GM18870 (cell line): Measurements from ENCODE around the gene THAP5.
A peak's percentile ranks its signal among the peaks of the same experiment; 100 is the strongest.

ENCODE experiments used
- ATAC-seq: cut with Tn5 transposase; IDR thresholded peaks from one replicate; pipeline ENCODE4 v1.9.1; 2021; ENCODE audit warnings: moderate library complexity; ENCODE audit not compliant: unreplicated experiment

THAP5 gene

DNA sequence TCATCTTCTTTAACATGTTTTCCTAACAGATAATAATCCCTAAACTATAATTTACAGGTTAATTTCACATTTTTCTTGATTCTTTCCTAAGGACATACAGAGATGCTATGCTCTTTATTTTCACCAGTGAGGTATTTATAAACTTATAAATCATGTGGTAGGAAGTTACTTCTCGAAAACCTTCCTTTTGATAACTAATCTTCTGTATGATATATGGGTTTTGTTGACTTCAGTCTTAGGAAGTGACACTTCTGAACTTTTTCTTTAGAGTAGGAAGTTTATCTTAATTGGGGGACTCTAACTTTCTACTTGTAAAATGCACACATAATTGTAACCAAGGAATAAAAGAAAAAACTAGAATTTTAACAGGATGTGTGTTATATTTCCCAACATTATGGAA is 33.8 kb downstream of the THAP5 start:
- no peak for ATAC-seq

GRCh38 chr7:108535257-108535656 is 34.2 kb downstream of the THAP5 start:
- ATAC-seq: no peak

DNA sequence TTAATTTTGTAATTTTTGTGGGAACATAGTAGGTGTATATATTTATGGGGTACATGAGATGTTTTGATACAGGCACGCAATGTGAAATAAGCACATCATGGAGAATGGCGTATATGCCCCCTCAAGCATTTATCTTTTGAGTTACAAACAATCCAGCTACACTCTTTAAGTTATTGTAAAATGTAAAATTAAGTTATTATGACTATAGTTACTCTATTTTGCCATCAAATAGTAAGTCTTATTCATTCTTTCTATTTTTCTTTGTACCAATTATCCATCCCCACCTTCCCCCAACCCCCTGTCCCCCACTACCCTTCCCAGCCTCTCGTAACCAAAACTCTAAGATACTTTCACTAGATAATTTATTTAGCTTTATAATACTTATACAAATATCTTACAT is 35.8 kb downstream of the THAP5 start:
- ATAC-seq: no peak

DNA sequence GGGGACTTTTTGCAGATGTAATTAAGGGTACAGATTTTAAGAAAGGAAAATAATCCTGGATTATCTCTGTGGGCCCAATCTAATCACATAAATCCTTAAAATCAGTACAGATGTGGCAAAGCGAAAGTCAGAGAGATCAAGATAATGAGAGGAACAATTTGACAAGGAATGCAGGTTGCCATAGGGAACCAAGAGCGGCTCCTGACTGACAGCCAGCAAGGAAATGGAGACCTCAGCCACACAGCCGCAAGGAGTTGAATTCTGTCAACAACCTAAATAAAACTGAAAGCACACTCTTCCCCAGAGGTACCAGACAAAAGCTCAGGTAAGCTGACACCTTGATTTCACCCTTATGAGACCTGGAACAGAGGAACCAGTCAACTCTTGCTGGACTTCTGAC is 40.2 kb downstream of the THAP5 start:
- no peak for ATAC-seq

GRCh38 chr7:108528183-108528712 is 41.3 kb downstream of the THAP5 start:
- no peak for ATAC-seq

GRCh38 chr7:108526768-108527017 is 42.8 kb downstream of the THAP5 start:
- no peak for ATAC-seq

GRCh38 chr7:108525985-108526767 is 43.3 kb downstream of the THAP5 start, which contains the start of gene PNPLA8:
PNPLA8 (minus strand) TSS chr7:108526135; CDS start chr7:108515491, 10,644 bp downstream.
- ATAC-seq: peak; percentile 91

GRCh38 chr7:108525327-108525984 is 44.0 kb downstream of the THAP5 start:
- ATAC-seq: peak; percentile 47

DNA sequence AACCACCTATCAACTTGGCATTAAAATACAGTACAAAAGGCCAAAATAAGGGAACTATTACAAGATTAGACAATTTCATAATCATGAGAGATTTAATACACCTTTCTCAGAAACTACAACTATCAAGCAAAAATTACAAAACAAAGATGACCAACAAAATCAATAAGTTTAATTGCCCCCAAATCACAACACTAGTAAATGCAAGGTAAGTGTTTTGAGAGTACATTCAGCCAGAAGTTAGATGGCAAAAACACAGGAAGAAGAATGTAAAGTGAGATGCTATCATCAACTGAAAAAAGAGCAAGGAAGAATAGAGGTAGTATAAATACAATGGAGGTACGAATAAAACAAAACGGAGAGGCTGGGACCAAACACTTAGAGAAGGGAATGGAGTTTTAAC is 46.7 kb downstream of the THAP5 start:
- no peak for ATAC-seq

DNA sequence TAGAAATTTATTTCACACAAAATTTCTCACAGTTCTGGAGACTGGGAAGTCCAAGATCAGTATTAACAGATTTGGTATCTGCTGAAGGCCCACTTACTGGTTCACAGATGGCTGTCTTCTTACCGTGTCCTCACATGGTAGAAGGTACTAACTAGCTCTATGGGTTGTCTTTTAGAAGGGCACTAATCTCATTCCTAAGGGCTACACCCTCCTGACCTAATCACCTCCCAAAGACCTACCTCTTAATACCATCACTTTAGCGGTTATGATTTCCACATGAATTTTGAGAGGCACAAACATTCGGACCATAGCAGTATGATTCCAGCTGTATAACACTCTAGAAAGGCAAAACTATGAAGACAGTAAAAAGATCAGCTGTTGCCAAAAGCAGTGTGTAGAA is 51.6 kb downstream of the THAP5 start:
- ATAC-seq: no peak

- no peak for ATAC-seq
Measured at GRCh38 chr7:108515630-108516029, 53.9 kb downstream of the THAP5 start.

GRCh38 chr7:108515013-108515412 is 54.5 kb downstream of the THAP5 start:
- ATAC-seq: no peak
